ENCODE results near the gene LTF.
"Not testable (repeated sequence)": the region's sequence is repeated elsewhere in the genome, so short reads cannot be mapped to it uniquely, and the experiment has no call there.

Gene LTF

GRCh38 chr3:46464326-46465195 is at the start of gene LTF:
TSS of gene LTF (minus strand) at chr3:46464905. CDS start at chr3:46464867, 38 bp downstream.
- no peak for DNase-seq

DNA sequence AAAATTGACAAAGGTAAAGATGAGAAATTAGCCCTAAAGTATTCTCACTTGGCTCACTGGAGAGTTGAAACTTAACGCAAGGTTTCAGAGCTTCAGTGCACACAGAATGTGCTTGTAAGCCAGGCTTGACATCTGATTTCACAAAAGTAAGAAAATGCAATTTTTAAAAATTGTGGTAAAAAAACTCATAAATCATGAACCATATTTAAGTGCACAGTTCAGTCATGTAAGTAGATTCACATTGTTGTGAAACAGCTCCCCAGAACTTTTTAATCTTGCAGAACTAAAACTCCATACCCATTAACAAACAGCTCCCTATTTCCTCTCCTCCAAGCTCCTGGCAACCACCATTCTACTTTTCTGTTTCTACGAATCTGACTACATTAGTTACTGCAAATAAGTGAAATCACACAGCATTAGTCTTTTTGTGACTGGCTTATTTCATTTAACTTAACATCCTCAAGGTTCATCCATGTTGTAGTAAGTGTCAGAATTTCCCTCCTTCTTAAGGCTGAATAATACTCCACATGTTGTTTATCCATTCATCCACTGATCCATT is 47.6 kb upstream of the LTF start:
- no peak for DNase-seq

GRCh38 chr3:46509661-46510187 is 45.0 kb upstream of the LTF start:
- no peak for DNase-seq

DNA sequence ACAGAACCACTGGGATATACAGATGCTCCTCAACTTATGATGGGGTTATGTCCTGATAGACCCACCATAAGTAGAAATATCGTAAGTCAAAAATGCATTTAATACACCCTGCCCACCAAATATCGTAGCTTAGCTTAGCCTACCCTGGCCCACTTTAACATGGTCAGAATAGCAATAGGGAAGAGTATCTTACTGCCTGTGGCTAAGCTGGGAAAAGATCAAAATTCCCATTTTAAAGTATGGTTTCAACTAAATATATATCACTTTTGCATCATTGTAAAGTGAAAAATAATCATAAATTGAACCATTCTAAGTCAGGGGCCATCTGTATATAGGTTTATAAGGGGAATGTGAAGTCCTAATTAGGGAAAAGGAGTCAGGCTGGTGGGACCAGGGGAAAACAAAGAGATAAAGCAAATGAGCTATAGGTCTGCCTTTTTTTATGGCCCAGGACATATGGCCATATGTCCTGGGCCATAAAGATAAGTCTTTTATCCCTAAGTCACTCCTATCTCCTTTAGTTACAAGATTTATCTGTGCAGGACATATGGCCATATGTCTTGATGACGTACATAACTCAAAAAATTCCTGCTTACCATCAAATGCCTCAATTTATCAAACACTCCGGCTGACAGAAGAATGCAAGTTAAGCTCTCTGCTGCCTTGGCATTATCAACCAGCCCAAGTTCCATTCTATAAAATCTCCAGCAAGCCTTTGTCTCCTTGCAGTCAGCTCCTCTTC is 44.3 kb upstream of the LTF start:
- DNase-seq: no peak

DNA sequence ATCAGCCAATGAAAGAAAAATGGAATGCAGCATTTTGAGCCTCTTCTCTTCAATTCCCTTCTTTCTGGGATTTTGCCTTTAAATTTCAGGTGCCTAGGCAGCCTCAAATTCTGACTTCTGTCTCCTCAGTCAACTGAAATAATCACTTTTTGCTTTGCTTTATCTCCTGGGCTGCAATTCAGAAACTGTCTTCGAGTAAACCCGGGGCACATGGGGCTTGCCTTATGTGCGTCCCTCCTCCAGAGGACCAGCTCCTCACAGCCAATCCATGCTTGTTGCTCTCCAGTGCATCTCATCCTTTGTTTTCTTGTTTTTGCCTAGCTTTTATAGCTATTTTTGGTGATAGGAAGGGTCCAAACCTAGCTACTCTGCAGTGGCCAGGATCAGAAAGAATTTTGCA is 41.8 kb upstream of the LTF start:
- DNase-seq: no peak

DNA sequence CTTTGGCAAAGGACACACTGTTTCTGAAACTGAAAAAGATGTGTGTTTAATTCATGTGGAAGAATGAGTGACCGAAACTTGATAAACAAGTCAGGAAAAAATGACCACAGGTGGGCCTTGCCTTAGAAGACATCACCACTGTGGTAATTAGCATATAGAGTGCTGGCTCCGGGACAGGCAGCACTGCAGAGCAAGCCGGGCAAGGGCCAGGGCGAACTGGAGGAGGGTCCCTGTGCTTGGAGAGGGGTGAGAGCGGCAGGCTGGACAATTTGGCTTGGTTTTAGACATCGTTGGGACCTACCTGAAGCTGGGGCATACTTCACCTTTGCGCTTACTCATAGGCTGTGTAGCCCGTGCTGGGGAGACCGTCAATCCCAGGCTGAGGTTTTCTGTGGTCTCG is 41.2 kb upstream of the LTF start:
- DNase-seq: no peak

DNA sequence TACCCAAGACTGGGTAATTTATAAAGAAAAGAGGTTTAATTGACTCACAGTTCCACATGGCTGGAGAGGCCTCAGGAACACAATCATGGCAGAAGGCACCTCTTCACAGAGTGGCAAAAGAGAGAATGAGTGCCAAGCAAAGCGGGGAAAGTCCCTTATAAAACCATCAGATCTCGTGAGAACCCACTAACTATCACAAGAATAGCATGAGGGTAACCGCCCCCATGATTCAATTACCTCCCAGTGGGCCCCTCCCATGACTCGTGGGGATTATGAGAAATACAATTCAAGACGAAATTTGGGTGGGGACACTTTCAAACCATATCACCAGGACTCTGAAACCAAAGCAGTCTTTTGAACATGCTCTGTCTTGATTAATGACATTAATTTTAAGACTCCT is 40.1 kb upstream of the LTF start:
- no peak for DNase-seq

DNA sequence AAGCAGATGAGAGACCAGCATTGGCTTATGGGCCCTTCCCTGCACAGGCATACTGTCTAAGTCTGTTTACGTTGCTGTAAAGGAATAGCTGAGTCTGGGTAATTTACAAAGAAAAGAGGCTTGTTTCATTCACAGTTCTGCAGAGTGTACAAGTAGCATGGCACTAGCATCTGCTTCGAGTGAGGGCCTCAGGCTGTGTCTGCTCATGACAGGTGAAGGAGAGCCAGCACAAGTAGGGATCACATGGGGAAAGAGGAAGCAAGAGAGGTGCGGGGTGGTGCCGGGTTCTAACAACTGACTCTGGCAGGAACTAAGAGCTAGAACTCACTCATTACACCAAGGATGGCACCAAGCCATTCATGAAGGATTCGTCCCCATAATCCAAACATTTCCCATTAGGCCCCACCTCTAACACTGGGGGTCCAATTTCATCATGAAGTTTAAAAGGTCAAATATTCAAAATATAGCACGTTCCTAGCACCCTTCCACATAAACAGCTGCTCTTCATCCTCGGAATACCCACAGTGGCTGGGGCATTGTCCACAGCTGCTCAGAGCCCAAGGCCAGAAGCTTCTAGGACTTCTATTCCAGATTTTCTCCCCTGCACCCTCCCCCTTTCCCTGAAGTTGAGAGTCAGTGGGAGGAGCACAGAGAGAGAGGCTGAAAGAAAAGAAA is 38.6 kb upstream of the LTF start:
- no peak for DNase-seq

DNA sequence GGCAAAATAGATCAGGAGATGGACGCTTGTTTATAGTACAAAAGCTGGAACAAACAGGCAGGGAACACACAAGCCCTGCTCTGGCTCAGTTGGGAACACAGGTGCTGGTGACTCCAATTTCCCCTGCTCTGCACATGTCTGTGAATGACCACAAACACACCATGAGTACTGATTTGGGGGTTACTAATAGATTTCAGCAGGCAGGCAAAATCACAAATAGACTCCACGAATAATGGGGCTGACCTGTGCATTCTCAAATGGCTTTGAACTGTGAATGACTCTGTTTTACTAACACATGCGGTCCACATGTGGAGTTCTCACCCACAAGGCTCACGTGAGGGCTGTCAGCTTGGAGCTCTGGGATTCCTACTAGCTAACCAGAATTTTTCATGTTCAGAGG is 37.0 kb upstream of the LTF start:
- no peak for DNase-seq

- no peak for DNase-seq
These were observed 36.2 kb upstream of the LTF start for GRCh38 chr3:46500656-46501635.

DNA sequence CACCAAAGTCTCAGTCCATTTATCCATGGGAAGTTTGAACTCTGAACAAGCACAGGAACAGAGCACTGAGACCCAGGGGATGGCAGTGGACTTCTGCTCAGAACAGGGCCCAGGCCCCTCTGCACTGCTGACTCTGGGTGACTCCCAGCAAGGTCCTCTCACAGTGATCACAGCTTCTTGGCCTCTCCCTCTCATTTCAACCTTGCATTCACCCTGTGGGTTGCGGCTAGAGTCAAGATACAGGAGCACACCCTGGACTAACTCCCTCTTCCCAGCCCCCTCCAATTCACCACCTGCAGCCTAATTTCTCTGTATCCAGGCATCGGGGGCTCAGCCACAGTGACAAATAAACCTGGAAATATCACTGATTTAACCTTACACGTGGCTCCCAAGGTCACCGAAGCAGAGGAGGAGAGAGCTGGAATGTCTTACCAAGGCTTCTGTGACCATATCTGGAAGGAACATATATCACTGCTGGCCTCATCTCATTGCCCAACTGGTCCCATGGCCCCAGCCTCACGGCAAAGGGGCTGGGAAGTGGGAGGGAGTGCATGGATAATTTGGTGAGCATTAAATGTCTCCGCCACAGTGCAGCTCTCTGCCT is 34.3 kb upstream of the LTF start:
- no peak for DNase-seq

GRCh38 chr3:46497556-46498265 is 33.0 kb upstream of the LTF start, which contains the start of gene RTP3:
TSS of gene RTP3 (plus strand) at chr3:46497976. CDS start at chr3:46498063, 87 bp downstream.
- DNase-seq: no peak

- DNase-seq: no peak
These were observed 32.2 kb upstream of the LTF start for GRCh38 chr3:46496746-46497555.

DNA sequence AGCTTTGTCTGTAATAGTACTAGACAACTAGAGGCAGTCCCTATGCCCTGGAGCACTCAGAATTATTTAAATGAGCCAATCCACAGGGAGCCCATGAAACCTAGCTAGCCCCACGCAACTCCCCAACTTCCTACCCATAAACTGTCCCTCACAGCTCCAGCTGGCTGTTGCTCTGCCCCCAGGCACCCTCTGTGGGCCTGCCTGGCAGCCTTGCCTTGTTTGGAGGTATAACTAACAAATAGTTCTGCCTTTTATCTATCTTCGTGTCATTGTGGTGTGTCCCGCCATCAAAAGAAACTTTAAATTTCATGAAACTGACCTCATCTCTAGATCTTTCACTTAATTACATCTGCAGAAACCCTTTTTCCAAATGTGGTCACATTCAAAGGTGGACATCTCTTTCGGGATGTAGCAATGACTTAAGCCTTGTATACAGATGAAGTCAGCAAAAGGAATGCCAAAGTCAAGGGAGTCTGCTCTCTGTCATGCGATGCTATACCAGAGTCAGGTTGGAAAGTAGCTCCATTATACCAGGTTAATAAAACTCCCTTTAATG is 31.3 kb upstream of the LTF start:
- no peak for DNase-seq

GRCh38 chr3:46494491-46494890 is 29.8 kb upstream of the LTF start:
- not testable (repeated sequence) for DNase-seq

DNA sequence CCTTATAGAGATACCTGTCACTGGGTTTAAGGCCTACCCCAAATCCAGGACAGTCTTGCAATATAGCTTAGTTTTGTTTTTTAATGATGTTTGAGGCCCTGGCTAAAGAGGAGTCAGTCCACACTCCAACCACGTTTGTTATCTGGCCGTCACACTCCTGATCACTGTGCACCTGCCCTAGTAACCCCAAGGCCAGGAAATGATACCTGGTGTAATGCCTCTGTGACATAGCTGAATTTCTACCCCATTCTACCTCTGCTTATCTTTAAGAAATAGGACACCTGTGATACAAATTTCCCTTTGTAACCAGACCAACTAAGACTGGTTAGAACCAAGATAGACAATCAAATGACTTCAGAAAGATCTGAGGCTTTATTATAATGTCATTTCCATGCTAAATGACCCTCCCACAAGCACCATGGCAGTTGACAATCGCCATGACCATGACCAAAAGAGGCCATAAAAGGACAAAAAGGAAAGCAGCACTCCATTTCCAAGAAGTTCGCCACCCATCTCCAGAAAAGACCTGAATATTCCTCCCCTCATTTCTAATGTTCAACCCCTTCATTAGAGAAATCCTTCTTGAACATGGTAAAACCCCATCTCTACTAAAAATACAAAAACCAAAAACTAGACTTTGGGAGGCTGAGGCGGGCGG is 28.3 kb upstream of the LTF start:
- no peak for DNase-seq

DNA sequence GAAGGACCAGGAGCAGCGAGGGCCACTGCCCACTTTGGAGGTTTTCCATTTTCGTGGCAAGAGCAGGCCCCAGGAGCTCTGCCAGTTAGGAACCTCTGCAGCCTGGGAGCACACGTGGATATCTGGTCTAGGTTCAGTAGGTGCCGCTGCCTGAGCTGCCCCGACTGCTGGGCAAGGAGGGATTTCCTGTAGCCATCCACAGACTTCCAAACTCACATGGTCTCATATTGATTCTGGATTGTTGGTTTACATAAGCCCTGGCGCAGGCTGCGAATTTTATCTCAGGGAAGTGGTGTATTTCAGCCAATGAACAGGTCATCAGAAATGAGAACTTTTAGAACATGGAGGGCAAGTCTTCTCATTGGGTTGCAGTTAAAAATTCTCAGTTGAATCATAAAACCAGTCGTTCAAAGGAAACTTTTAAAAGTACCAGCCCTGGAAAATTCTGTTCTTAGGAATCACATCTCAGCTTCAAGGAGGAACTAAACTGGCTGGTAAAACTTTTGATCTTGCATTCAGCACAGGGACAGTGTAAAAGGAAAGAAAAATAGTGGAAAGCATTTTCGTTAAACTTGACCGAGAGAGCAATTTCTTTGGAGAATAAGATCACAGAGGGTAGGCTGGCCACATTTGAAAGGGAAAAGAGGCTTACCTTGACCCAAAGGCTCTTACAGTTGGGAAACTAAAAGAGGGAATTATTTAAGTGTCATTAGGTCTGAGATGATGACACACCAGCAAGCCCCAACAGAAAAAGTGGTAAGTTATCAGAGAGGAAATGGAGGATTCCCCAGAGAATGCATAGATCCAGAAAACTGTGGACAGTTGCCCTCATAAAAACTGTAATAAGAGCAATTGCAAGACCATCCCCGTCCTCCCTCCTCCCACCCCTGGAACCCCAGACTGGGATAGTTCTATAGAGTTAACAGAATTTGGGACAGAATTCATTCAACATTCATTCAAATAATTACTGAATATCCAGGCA is 26.7 kb upstream of the LTF start:
- DNase-seq: no peak
